ENCODE data around the gene GADD45B.
"Not testable (repeated sequence)": the region's sequence is repeated elsewhere in the genome, so short reads cannot be mapped to it uniquely, and the experiment has no call there.

GADD45B gene

DNA sequence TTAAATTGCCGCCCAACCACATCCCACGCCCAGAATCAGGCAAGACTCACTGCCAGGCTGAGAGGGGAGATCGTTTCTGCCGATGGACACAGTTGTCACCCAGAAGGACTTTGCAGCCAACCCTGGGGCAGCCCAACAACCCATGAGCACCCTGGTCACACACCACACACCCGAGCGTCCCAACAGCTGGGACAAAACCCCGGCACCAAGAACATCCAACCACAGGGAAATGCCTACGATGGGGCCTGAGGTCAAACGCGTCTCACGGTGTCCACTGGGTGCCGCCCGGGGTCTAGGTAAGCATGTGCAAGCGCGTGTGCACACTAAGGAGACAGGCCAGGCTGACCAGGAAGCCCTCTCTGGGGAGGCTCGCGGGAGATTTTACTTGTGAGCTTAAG lies 32.1 kb upstream of the GADD45B start:
- DNase-seq (ENCODE audit: low read depth, low spot score): no peak

GRCh38 chr19:2444251-2445002 lies 31.5 kb upstream of the GADD45B start:
- no peak for DNase-seq (ENCODE audit: low read depth, low spot score)

- no peak for DNase-seq (ENCODE audit: low read depth, low spot score)
These were observed 29.5 kb upstream of the GADD45B start for GRCh38 chr19:2446381-2446780.

GRCh38 chr19:2449019-2449418 lies 26.9 kb upstream of the GADD45B start:
- no peak for DNase-seq (ENCODE audit: low read depth, low spot score)

GRCh38 chr19:2451138-2451537 lies 24.8 kb upstream of the GADD45B start:
- DNase-seq (ENCODE audit: low read depth, low spot score): no peak

GRCh38 chr19:2451741-2452140 lies 24.2 kb upstream of the GADD45B start:
- DNase-seq (ENCODE audit: low read depth, low spot score): no peak

- DNase-seq (ENCODE audit: low read depth, low spot score): no peak
These were observed 22.4 kb upstream of the GADD45B start for GRCh38 chr19:2453431-2454025.

DNA sequence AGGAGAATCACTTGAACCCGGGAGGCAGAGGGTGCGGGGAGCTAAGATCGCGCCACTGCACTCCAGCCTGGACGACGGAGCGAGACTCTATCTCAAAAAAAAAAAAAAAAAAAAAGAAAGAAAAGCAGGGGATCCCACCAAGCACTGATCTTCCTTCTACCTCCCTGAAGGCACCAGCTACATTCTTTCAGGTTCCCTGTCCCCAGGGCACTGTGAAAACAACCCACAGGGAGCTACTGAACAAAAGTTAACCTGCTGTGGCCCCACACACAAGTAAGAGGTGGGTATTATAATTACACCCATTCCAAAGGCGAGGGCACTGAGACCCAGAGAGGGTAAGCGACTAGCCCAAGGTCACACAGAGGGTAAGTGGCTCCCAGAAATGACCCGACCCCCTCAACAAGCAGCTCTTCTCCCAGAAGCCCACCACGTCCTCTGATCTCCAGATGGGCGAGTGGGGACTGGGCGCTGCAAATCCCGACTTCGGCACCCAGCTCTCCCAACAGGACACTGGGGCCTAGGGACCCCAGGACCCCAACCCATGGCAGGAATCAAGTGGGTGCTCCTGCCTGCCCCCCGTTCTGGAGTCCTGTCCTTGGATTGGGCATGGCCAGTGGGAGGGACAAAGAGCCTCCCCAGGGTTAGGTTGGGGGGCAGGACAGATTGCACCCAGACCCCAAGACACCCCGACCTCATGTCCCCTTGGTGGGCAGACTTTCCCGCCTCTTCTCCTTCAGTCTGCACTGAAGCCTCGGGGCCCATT lies 21.5 kb upstream of the GADD45B start:
- DNase-seq (ENCODE audit: low read depth, low spot score): no peak

- no peak for DNase-seq (ENCODE audit: low read depth, low spot score)
These were observed 20.7 kb upstream of the GADD45B start for GRCh38 chr19:2454962-2455850.

- DNase-seq (ENCODE audit: low read depth, low spot score): no peak
These were observed 19.9 kb upstream of the GADD45B start for GRCh38 chr19:2455851-2456570.

- no peak for DNase-seq (ENCODE audit: low read depth, low spot score)
These were observed 18.4 kb upstream of the GADD45B start for GRCh38 chr19:2457394-2458037.

DNA sequence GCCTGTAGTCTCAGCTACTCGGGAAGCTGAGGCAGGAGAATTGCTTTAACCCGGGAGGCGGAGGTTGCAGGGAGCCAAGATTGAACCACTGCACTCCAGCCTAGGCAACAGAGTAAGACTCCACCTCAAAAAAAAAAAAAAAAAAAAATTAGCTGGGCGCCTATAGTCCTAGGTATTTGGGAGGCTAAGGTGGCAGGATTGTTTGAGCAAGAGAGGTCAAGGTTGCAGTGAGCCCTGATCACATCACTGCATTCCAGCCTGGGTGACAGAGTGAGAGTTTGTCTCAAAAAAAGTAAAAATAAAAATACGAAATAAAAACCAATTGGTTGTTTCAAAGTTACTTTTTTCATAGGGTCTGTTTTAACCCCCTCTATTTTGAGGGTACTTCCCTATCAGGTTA lies 17.9 kb upstream of the GADD45B start:
- DNase-seq (ENCODE audit: low read depth, low spot score): no peak

DNA sequence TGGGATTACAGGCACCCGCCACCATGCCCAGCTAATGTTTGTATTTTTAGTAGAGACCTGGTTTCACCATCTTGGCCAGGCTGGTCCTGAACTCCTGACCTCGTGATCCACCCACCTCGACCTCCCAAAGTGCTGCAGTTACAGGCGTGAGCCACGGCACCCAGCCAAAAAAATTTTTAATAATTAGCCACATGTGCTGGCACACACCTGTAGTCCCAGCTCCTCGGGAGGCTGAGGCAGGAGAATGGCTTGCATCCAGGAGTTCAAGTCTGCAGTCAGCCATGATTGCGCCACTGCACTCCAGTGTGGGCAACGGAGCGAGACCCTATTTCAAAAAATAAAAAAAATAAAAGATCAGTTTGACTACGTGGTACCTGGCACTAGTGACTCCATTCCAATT lies 17.2 kb upstream of the GADD45B start:
- not testable (repeated sequence) for DNase-seq (ENCODE audit: low read depth, low spot score)

- DNase-seq (ENCODE audit: low read depth, low spot score): no peak
These were observed 15.7 kb upstream of the GADD45B start for GRCh38 chr19:2460245-2460644.

DNA sequence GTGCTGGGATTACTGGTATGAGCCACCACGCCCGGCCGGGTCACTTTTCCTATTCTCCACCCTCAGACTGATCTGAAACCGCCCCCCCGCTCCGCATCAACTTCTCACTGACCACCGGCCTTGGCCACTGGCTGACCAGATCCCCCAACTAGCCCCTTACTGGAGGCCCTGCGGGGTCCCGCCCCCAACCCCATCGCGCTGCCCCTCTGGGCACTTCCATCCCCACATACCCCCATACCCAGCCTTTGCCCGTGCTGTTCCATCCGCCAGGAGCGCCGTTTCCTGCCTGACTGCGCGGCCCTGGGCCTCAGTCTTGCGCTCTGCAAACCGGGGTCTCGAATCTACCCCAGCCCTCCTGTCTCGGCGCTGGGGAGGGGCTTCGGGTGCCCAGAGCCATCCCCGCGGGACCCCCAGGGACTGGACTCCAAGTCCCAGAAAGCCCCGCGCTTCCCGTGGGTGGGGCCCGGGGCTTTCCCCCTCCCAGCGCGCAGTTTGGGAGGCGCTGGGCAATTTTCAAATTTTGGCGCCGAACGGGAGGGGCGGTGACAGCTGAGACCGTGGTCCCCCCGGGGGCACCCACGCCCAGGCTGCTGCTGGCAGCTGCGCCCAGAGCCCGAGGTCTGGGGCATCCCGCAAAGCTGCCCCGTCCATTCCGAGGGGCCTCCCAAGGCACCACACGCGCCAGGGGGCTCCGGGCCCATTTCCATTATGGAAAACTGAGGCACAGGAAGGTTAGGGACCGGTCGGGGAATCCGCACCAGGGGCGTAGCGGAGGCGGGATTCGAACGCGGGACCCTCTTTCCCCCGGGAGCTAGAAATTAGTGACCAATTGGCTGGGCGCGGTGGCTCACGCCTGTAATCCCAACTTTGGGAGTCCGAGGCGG lies 13.9 kb upstream of the GADD45B start:
- no peak for DNase-seq (ENCODE audit: low read depth, low spot score)

- DNase-seq (ENCODE audit: low read depth, low spot score): no peak
These were observed 13.1 kb upstream of the GADD45B start for GRCh38 chr19:2462635-2463421.

GRCh38 chr19:2463694-2464093 lies 12.2 kb upstream of the GADD45B start:
- not testable (repeated sequence) for DNase-seq (ENCODE audit: low read depth, low spot score)

DNA sequence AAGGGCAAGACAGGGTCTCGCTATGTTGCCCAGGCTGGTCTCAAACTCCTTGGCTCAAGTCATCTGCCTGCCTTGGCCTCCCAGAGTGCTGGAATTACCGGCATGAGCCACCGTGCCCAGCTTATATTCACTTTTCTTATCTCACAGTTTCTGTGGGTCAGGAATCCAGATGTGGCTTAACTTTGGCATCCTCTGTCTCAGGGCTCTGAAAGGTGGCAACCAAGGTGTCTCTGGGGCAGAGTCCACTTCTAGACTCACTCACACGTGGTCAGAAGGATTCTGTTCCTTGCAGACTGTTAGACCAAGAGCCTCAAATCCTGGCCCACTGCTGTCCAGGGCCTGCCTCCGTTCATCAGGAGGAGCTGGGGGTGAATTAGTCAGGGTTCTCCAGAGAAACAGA lies 11.5 kb upstream of the GADD45B start:
- DNase-seq (ENCODE audit: low read depth, low spot score): no peak

DNA sequence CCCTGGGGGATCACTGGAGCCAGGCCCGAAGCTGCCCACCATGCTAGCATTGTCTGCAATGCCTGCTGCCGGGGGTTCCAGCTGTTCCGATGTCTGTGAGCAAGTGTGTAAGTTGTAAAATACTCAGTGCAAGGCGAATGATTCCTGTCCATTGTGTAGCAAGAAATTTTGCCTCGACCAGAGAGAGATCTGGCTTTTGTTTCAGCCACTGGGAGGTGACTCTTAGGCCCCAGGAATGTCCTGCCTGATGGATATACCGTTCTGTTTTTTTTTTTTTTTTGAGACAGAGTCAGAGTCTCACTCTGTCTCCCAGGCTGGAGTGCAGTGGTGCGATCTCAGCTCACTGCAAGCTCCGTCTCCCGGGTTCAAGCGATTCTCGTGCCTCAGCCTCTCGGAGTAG lies 7.3 kb upstream of the GADD45B start:
- DNase-seq (ENCODE audit: low read depth, low spot score): no peak

Measured in activated naive CD8-positive, alpha-beta T cell treated with anti-CD3 and anti-CD28 coated beads, Interleukin-2, amount 50 U/mL, for 16 hours (primary cell).